GM12864 (cell line): Measurements from ENCODE around the gene TTC24.

Source experiments
- DNase-seq: peaks from one replicate; pipeline ENCODE4 v3.0.0-alpha.2; 2011; ENCODE audit warnings: low read depth
- H3K4me3 ChIP-seq: 2 replicates; pipeline ENCODE4 v1.5.1; 2011; ENCODE audit warnings: mild to moderate bottlenecking, low read depth, low read length, control low read depth
- CTCF ChIP-seq: IDR thresholded peaks from 2 replicates; pipeline ENCODE4 v1.5.1; 2011; ENCODE audit warnings: low read depth, mild to moderate bottlenecking, moderate library complexity, low read length, control low read depth, inconsistent platforms; ENCODE audit errors: missing control alignments

TTC24 gene

GRCh38 chr1:156579472-156579871 lies at the start of gene TTC24:
TSS of gene TTC24 (plus strand) at chr1:156579723. CDS start at chr1:156581365, 1,642 bp downstream.
- TF ChIP-seq CTCF: no peak
- no peak for DNase-seq
- H3K4me3 ChIP-seq: no peak within 1 kb of the TSS

- H3K4me3 ChIP-seq: no peak overlapping the region
- DNase-seq: no peak
- TF ChIP-seq CTCF: no peak
Observed at GRCh38 chr1:156530006-156530405, 49.5 kb upstream of the TTC24 start.

DNA sequence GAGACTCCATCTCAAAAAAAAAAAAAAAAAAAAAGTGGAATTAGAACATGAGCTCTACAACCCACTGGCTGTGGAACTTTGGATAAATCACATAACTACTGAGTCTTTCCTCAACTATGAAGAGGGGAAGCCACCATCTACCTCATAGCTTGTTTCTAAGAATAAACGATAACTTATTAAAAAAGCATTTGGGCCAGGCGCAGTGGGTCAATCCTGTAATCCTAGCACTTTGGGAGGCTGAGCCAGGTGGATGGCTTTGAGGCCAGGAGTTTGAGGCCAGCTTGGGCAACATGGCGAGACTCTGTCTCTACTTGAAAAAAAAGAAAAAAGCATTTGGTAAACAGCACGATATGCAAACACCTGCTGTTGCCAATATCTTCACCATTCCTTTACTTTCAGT lies 47.1 kb upstream of the TTC24 start:
- no peak for DNase-seq
- no peak overlapping the region for H3K4me3 ChIP-seq
- no peak for TF ChIP-seq CTCF

DNA sequence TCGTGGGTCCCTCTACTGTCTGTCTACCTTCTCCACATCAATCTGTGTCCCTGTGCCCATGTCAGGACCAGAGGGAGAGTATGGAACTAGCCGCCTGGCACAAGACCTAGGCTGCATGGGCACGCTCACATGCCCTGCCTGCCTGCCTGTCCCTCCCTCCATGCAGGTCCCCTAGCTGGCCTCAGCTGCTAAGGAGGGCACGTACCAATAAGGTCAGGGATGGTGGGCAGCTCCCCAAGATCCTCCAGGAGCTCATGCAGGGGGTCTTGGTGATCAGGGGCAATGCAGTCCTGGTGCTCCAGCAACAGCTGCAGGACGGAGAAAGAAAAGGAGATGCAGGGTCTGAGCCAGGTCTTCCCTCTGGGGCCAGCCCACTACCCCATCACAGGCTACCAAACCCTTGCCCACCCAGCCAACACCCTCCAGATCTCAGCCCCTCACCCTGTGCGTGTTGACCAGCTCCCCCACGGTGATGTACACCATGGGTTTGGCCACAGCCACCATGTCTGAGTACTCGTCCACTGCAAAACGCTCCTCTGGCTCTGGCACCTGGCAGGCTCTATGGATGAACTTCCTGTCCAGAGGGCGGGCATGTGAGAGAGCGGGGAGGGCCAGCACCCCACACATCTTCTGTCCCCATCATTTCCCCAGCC lies 45.8 kb upstream of the TTC24 start:
- no peak for TF ChIP-seq CTCF
- no peak overlapping the region for H3K4me3 ChIP-seq
- DNase-seq: no peak

- DNase-seq: no peak
- no peak for TF ChIP-seq CTCF
- no peak overlapping the region for H3K4me3 ChIP-seq
Observed at GRCh38 chr1:156534424-156535060, 45.0 kb upstream of the TTC24 start.

- H3K4me3 ChIP-seq: no peak overlapping the region
- TF ChIP-seq CTCF: no peak
- DNase-seq: no peak
Observed at GRCh38 chr1:156537027-156537426, 42.5 kb upstream of the TTC24 start.

GRCh38 chr1:156538711-156539440 lies 40.6 kb upstream of the TTC24 start:
- DNase-seq: no peak
- H3K4me3 ChIP-seq: no peak overlapping the region
- TF ChIP-seq CTCF: no peak
